SU-DHL-6 (cell line): ENCODE results near the gene SFPQ.
A peak's percentile ranks its signal among the peaks of the same experiment; 100 is the strongest.
"Not testable (repeated sequence)": the region's sequence is repeated elsewhere in the genome, so short reads cannot be mapped to it uniquely, and the experiment has no call there.

Experiments
- H2AFZ ChIP-seq: fragments of 200-600 bp; sonication (generic); 2 replicates; pipeline ENCODE4 v1.6.1; 2014; ENCODE audit warnings: low read depth, mild to moderate bottlenecking, moderate library complexity, mixed read lengths, antibody characterized with exemption, low read length; ENCODE audit not compliant: severe bottlenecking
- H3F3A ChIP-seq: fragments of 200-600 bp; shearing (Covaris generic); 2 replicates; pipeline ENCODE4 v1.6.0; 2016; ENCODE audit warnings: antibody characterized with exemption, mild to moderate bottlenecking; ENCODE audit not compliant: insufficient read depth
- H3K27ac ChIP-seq: fragments of 200-600 bp; sonication (generic); 2 replicates; pipeline ENCODE4 v1.5.1; 2016; ENCODE audit warnings: low read depth, mild to moderate bottlenecking, low read length, moderate library complexity, mixed read lengths
- H3K27me3 ChIP-seq: fragments of 200-600 bp; sonication (generic), shearing (Covaris generic); 2 replicates; pipeline ENCODE4 v1.6.0; 2014; ENCODE audit warnings: mild to moderate bottlenecking, low read length
- H3K36me3 ChIP-seq: fragments of 200-600 bp; sonication (generic); 2 replicates; pipeline ENCODE4 v1.6.1; 2014; ENCODE audit warnings: mild to moderate bottlenecking, low read length, mixed read lengths
- H3K4me2 ChIP-seq: fragments of 300-600, 200-600 bp; shearing (Covaris generic), sonication (generic); 2 replicates; pipeline ENCODE4 v1.6.0; 2014; ENCODE audit warnings: low read length, low read depth, mild to moderate bottlenecking; ENCODE audit not compliant: poor library complexity, severe bottlenecking
- H3K4me3 ChIP-seq: fragments of 200-600 bp; sonication (generic); 2 replicates; pipeline ENCODE4 v1.5.1; 2014; ENCODE audit warnings: antibody characterized with exemption, low read length, mild to moderate bottlenecking, mixed read lengths; ENCODE audit not compliant: insufficient read depth, poor library complexity, severe bottlenecking
- H3K79me2 ChIP-seq: fragments of 200-600 bp; sonication (generic); 2 replicates; pipeline ENCODE4 v1.6.1; 2014; ENCODE audit warnings: mild to moderate bottlenecking, low read length, moderate library complexity; ENCODE audit not compliant: insufficient read depth
- H3K9ac ChIP-seq: fragments of 200-600 bp; sonication (generic); 2 replicates; pipeline ENCODE4 v1.7.0; 2014; ENCODE audit warnings: mild to moderate bottlenecking, low read length
- H3K9me2 ChIP-seq: fragments of 200-600 bp; sonication (generic); replicated peaks from 2 replicates; pipeline ENCODE4 v1.6.1; 2014; ENCODE audit warnings: low read length; ENCODE audit not compliant: insufficient read depth
- H3K9me3 ChIP-seq: fragments of 200-600 bp; sonication (generic); 2 replicates; pipeline ENCODE4 v1.6.1; 2014; ENCODE audit warnings: low read length, mixed read lengths; ENCODE audit not compliant: insufficient read depth
- H4K20me1 ChIP-seq: fragments of 200-600 bp; sonication (generic); 2 replicates; pipeline ENCODE4 v1.6.1; 2014; ENCODE audit warnings: low read depth, mild to moderate bottlenecking, antibody characterized with exemption, low read length, moderate library complexity, mixed read lengths
- CTCF ChIP-seq: fragments of 200-600 bp; sonication (generic); IDR thresholded peaks from one replicate; pipeline ENCODE4 v1.5.1; 2017; ENCODE audit warnings: antibody characterized with exemption, mild to moderate bottlenecking, low read length, moderate library complexity; ENCODE audit not compliant: insufficient read depth, poor library complexity, severe bottlenecking
- EZH2phosphoT487 ChIP-seq: fragments of 200-600 bp; sonication (generic), shearing (Covaris generic); conservative IDR thresholded peaks from 2 replicates; pipeline ENCODE4 v1.6.1; 2018; ENCODE audit warnings: mild to moderate bottlenecking, antibody characterized with exemption, low read length, moderate library complexity, mixed read lengths

The SFPQ gene

GRCh38 chr1:35192853-35193664, at the start of gene SFPQ:
TSS of gene SFPQ (minus strand) at chr1:35193145. CDS start at chr1:35193049, 96 bp downstream.
- Histone ChIP-seq H3K36me3 (peaks cover 38% of the 10 kb centered on the region), H3F3A (peaks cover 30% of the 10 kb centered on the region), H3K4me3 (peak within 1 kb of the TSS; percentile 91), H3K27ac (peak within 1 kb of the TSS; percentile 84), H3K9ac (peak within 1 kb of the TSS; percentile 100), H2AFZ (peak within 1 kb of the TSS; percentile 75), H3K4me2 (peak within 1 kb of the TSS; percentile 94), H3K79me2 (peaks cover 49% of the 10 kb centered on the region), H3K9me2 (no peaks in the 10 kb centered on the region), H3K27me3 (no peaks in the 10 kb centered on the region), H4K20me1 (peaks cover 37% of the 10 kb centered on the region), H3K9me3 (no peaks in the 10 kb centered on the region)
- no peak for TF ChIP-seq CTCF
- TF ChIP-seq EZH2phosphoT487: no peak

GRCh38 chr1:35236772-35237171, 43.8 kb upstream of the SFPQ start:
- H3F3A ChIP-seq, H3K9me3 ChIP-seq, H4K20me1 ChIP-seq, H2AFZ ChIP-seq, H3K27ac ChIP-seq, H3K9ac ChIP-seq, H3K36me3 ChIP-seq, H3K4me3 ChIP-seq, H3K27me3 ChIP-seq, H3K4me2 ChIP-seq, H3K79me2 ChIP-seq, H3K9me2 ChIP-seq: not testable (repeated sequence)

- H3K79me2 ChIP-seq: no peaks in the 10 kb centered on the region
- no peak overlapping the region for H2AFZ ChIP-seq
- no peaks in the 10 kb centered on the region for H3K9me2 ChIP-seq
- H3K4me3 ChIP-seq: no peak overlapping the region
- H3K9me3 ChIP-seq: no peaks in the 10 kb centered on the region
- no peak overlapping the region for H3K9ac ChIP-seq
- TF ChIP-seq EZH2phosphoT487 (no peak), CTCF (no peak)
- no peak overlapping the region for H3K27ac ChIP-seq
- H3K36me3 ChIP-seq: no peaks in the 10 kb centered on the region
- no peaks in the 10 kb centered on the region for H3F3A ChIP-seq
- H3K4me2 ChIP-seq: no peak overlapping the region
- no peaks in the 10 kb centered on the region for H3K27me3 ChIP-seq
- no peaks in the 10 kb centered on the region for H4K20me1 ChIP-seq
Observed at GRCh38 chr1:35231287-35231686, 38.3 kb upstream of the SFPQ start.

- Histone ChIP-seq H3K9me2 (no peaks in the 10 kb centered on the region), H3K27me3 (no peaks in the 10 kb centered on the region), H3K4me3 (no peak overlapping the region), H3K27ac (no peak overlapping the region), H3F3A (no peaks in the 10 kb centered on the region), H3K79me2 (no peaks in the 10 kb centered on the region), H3K9me3 (no peaks in the 10 kb centered on the region), H3K9ac (no peak overlapping the region), H4K20me1 (no peaks in the 10 kb centered on the region), H3K4me2 (no peak overlapping the region), H2AFZ (no peak overlapping the region), H3K36me3 (no peaks in the 10 kb centered on the region)
- no peak for TF ChIP-seq CTCF
- TF ChIP-seq EZH2phosphoT487: no peak
Observed at GRCh38 chr1:35229587-35230360, 36.8 kb upstream of the SFPQ start.
